DMS114 treated with DMSO at 0.1 percent for 48 hours (cell line): Measurements from ENCODE around the gene FAM53B.

Source experiments
- DNase-seq: peaks from one replicate; lab custom pipeline; 2025; ENCODE audit not compliant: unreplicated experiment; lab: John Stamatoyannopoulos, UW

The FAM53B gene

DNA sequence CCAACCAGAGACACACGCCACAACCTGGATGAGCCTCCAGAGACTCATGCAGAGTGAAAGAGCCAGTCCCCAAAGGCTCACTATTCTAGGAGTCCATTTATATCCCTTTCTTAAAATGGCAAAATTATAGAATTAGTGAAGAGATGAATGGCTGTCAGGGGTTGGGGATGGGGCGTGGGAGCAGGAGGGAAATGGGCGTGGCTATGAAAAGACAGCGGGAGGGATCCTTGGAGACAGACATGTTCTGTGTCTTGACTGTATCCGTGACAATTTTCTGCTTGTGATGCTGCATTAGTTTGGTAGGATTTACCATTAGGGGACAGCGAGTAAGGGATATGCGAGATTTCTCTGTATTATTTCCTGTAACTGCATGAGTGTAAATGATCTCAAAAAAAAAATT lies 33.0 kb downstream of the FAM53B start:
- DNase-seq: no peak

DNA sequence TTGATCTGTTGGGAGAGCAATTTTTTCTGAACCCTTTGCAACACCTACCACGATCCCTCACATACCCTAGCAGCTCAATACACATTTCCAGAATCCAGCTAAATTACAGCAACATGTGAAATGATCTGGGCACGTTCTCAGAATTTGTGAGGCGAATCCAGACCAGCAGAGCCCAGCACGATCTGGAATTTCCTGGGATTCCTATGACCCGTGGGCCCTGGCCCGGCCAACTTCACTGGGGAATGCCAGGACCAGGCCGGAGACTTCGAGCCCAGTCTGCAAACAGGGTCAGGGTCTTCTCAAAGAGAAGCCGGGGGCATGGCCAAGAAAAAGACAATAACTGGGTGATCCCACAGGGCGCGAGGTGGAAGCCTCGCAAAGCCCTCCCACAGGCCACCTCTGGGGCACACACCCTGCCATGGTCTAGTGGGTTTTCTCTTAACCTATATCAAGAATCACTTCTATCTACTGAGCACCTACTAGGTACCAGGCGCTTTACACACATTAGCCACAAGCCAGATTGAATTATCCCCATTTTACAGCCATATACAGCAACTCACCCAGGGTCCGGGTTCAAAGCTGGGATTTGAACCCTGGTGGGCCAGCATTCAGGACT lies 33.8 kb downstream of the FAM53B start:
- no peak for DNase-seq

DNA sequence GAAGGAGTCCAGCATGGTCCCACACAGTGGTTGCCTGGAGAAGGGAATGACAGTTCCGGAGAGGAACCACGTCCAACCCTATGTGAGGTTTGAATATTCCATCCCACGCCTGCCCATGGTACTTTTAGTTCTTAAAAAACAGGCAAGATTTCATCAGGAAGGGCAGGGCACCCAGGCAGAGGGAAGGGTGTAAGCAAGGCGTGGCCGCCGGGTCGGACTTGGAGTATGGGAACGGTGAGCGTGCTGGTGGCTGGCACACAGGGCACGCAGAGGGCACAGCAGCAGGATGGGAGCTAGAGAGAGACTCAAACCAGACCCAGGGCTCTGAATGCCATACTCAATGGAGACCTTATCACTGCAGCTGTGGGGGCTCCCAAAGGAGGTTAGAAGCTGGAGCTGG lies 34.3 kb downstream of the FAM53B start:
- no peak for DNase-seq

DNA sequence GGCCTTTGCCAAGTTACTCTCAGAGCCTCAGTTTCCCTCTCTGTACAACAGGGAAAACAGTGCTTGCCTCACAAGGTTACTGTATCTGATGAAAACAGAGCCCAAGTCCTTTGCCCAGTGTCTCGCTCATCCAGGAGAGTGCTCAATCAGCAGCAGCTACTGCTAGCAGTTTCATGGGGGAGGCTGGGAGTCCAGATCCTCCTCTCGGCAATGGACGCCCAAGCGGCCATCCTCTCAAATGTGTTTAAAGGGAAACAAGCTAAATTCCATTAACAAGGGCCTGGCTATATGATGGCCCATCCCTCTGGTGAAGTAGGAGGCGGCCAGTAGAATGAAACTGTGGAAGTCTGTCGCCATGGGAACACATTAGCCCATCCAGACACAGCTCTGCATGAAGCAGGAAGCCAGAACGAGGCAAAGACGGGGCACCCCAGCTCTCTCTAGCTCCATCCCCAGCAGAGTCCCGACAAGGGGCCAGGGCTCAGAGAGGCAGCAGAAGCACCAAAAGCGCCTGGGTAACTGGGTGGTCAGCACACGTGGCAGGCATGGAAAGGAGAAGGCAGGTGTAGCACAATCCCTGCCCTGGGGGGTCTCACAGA lies 35.2 kb downstream of the FAM53B start:
- no peak for DNase-seq

DNA sequence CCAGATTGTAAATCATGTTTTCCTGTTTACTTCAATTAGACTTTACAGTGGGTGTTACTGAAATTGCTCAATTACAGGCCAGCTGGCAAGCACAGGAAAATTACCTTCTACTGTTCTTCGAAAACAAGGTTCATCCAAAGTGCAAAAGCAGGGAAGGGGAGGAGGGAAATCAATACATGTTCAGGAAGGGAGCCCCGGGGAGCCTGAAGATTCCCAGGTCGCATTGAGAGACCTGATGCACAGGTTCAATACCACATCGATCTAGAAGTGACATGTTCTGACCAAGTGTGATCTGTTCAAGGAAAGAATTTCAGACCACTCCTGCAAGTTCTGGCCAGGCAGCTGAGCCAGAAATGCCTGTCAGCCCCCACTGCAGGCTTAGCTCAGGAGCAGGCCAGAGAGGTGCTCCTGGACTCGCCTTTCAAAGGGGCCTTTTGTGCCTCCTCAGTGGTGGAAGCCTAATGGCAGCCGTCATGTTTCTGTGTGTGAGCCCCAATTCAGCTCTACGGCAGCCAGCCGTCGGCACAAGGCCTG lies 35.9 kb downstream of the FAM53B start:
- DNase-seq: no peak

DNA sequence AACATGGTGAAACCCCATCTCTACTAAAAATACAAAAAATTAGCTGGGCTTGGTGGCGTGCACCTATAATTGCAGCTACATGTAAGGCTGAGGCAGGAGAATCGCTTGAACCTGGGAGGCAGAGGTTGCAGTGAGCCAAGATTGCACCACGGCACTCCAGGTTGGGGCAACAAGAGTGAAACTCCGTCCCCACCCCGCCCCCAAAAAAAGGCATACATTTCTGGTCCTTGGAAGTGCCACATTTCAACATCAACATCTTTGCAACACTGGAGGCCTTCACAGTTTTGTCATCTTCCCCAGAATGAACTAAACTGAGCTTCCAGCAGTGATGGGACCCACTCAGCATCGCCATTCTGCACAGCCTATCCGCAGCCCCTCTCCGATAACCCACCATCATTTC lies 36.6 kb downstream of the FAM53B start:
- no peak for DNase-seq

DNA sequence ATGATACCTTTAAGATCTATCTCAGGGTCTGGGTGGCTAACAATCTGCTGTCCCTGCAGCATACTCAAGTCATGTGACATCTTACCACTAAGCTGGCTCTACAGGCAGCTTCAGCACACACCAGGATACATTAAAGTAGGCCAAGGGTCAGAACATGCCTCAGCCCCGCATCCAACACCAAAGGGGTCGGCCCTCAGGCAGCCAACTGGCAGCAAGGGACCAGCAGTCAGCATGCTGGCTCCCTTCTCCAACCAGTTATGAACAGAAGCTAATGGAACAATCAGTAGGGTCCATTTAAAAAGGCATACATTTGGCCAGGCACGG lies 37.1 kb downstream of the FAM53B start:
- DNase-seq: no peak

DNA sequence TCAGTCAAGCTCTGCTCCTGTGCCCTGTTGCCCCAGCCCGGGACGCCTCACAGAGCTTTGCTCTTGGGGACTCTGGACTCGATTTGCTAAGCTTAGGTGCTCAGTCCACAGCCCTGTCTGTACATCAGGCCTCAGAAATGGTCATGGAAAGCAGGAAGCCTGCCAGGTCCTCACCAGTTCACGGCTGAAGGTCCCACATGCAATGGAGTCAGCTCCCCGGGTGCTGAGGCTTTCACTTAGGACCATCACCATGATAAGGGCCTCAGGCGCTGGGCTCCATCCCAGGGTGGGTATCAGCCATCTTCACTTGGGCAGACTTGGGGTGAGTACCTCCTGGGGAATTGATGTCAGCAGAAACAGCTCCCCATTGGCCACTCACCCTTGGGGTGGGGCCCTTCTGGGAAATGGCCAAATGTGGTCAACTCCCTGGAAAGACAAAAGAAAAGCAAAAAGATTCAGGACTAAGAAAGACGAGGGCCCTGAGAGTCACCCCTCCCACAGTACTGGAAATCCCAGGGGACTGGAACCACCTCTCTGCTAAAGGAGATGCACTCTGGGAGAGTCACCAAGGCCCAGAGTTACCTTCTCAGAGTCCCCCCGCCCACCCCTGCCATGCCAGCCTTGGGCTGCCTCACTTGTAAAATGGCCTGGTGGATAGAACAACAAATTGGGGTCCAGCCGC lies 37.6 kb downstream of the FAM53B start:
- DNase-seq: no peak

DNA sequence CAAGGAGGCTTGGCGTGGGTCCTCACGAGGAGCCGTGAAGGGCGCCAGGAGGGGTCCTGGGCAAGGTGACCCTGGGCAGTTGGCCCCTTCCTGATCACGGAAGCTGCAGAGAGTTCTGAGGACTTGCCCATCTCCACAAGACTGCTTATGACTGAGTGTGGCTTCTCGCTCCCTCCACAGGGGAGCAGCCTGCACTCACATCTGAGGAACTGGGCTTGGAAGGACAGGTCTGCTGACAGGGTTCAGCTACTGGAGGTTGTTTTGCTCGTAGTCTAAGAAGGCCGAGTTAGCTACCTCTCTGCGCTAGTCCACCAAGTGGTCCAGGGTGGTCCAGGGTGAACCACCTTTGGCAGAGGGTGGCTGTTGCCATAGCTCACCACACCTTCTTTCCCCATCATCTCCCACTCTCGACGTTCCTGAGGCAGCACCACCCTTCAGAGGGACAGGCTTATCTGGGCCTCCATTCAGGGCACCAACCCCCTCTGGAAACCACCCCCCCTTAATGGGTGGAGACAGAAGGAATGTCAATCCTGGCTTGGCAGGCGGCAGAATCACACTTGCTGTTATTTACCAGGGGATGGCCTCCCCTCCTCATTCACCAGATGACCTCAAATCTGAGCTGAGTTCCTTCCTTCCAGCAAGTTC lies 38.2 kb downstream of the FAM53B start:
- DNase-seq: no peak

DNA sequence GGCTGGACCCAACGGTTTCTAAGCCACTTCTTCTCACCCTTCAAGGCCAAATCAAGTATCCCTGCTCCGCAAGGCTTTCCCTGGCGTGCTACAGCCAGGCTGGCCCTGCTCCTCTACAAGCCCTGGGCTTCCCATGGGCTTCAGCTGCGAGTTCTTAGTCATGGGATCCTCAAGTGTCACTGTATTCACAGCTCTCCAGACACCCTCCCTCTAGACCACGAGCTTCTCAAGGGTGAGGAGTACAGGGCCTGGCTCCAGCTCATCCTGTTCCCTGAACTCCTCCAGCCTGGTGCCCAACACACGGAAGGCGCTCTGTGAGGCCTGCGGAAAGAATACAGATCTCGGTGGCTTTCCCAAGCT lies 38.8 kb downstream of the FAM53B start:
- DNase-seq: no peak

DNA sequence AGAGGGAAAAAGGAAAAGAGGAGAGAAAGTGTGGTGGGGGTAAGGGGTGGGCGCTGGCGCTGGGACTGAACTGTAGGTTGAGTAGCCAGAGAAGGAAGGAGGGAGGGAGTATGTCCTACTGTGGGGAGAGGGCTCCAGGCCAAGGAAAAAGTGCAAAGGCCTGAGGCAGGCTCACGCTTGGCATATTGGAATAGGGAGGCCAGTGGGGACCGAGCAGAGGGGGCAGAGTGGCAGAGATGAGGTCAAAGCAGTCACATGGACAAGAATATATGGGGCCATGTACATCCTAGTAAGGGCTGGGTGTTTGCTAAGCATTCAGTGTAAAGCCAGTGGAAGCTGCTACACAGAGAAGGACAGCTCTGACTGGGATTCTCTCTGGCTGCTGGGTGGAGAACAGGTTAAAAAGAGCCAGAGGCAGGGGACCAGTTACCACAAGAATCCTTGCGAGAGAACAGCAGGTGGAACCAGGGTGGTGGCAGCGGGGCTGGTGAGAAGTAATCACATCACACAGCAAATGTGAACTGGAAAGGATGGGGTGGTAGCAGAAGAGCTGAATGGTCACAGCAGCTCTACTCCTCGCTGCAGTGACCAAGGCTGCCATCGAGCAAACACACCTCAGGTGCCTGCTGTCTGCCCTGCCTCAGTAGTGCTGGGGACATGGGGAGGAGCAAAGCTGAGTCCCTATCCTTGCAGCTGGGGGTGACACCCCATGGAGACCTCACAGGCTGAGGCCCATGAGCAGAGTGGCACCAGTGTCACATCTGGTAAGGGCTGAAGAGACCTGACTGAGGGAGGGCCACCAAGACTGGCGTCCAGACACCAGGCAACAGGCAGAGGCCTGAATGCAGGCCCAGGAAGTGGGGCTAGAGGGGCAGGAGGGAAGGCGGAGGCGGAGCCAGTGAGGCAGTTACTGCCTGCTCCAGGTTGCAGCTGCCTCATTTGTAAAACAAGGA lies 39.5 kb downstream of the FAM53B start:
- DNase-seq: no peak

DNA sequence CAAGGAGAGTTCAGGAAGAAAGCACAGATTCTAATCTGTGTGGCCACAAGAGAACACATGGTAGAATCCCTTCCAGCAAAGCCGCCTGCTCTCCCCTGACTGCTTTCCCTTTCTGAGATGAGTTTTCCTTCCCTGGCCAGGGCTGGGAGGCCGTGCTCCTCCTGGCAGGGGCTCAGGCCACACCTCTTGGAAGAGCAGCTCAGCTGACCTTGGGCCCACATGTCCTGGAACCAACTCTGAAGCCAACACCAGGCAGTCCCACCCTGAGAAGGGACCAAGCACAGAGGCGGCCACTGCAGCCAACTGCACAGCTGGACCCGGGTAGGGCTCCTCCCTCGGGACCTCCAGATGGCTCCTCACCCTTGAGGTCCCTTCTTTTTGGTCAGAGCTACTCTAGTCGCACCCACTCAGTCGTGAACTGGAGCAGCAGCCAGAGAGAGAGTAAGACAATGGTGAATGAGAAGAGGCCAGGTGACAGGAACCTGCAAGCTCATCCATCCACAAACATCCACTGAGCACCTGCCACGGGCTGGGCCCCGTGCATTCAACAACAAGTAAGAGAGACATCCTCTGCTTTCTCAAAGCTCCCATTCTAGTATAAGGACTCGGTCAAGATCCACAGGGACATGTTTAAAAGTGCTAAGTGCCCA lies 40.3 kb downstream of the FAM53B start:
- DNase-seq: no peak

DNA sequence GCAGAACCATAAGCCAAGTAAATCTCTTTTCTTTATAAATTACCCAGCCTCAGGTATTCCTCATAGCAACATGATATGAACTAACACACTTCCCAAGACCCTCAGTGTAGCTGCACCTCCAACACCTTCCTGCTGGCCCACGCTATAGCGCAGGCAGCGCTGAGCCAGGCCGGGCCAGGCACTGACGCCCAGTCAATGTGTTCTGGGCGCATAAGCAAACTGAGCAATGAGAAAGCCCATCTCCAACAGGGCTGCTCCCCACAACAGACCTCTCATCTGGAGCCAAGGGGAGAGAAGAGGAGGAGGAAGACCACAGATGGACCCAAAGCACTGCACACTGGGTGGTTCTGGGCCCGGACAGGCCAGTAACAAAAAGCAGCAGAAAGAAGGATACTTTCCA lies 40.8 kb downstream of the FAM53B start:
- DNase-seq: no peak

DNA sequence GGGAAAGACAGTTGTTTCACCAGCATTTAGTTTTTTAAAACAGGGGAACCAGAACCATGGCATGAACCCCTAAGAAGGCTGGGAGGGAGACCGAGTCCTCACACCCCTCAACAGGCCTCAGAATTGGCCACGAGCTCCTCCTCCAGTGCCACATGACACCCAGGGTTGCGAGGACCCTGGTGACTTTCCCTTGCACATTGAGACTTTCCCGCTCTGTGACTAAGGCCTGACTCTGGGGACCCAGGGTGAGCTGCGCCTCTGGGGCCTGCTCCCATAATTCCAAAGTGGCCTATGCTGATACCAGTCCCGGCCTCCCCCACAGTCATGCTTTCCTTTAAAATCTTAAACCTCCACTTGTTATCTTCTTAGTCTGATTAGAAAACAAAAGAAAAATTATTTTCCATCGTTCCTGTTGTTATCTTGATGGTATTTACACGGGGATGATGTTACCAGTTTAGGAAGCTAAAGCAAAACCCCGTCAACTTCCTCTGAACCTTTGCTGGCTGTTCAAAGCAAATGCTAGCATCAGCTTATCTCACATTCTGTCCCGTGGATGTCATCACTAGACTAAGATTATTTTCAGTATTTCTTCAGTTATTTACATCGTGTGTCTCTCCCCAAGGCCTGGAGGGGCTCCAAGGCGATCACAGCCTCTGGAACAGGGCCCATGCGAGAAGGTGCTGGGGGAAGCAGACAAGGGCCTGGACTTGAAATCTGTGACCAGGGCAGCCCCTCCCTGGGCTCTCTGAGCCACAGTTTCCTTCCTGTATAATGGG lies 42.1 kb downstream of the FAM53B start:
- no peak for DNase-seq

DNA sequence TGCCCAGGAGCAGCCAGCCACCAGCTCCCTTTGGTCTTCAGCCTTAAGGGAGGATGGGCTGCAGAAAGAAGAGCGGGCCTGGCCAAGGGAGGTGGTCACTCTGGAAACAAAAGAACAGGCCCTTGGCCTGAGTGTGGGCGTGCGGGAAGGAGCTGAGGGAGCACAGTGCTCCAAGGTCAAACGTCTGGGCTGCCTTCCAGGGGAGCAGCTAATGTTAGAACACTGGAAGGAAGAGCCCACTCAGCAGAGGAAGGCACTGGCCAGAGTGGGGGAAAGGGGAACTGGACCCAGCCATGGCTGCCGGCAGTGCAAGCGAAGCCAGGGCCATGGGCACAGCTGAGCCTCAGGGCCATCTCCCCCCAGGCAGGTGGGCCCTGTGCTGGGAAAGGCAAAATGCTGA lies 42.7 kb downstream of the FAM53B start:
- no peak for DNase-seq

DNA sequence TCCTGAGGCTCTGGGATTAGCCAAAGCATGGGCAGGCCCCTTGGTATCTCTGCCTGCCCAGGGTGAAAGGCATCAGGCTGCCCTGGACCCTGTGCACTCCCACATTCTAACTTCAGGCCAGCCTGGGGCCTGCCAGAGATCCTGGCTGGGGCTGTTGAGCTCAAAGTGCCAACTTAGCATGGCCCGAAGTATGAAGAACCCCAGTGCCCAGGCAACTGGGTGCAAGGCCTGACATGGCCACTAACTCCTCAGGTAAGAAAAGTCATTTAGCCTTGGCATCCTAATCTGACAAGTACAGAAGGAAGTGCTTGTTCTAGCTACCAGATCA lies 43.2 kb downstream of the FAM53B start:
- no peak for DNase-seq

DNA sequence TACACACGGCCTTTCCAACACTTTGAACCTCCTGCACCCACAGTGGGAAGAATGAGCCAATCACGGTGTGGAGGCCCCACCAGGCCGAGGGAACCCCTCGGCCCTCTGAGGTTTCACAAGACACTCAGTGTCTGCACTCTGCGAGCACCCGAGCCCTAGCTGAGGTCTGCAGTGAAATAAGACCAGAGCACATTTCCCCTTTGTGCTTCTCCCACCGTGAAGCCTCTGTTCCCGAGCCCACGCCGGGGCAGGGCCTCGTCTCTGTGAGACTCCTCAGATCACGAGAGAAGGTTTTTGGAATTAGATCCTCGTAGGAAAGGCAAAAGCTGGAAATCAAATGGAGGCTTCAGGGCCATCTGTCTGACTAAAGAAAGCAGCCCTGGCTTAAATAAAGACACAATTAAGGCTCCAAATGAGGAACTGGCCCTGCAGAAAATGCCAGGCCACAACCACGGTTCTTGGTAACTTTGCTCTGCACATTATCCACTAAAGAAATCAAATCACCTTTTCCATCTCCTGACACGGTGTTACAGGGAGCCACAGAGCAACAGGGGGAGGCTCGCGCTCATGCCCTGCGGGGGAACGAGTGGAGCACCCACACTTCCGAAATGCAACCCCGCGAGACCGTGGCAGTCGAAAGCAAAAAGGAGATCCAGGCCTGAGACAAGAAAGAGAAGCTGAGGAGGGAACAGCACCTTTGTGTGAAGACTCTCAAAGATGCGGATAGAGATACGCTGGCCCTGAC lies 43.7 kb downstream of the FAM53B start:
- no peak for DNase-seq

DNA sequence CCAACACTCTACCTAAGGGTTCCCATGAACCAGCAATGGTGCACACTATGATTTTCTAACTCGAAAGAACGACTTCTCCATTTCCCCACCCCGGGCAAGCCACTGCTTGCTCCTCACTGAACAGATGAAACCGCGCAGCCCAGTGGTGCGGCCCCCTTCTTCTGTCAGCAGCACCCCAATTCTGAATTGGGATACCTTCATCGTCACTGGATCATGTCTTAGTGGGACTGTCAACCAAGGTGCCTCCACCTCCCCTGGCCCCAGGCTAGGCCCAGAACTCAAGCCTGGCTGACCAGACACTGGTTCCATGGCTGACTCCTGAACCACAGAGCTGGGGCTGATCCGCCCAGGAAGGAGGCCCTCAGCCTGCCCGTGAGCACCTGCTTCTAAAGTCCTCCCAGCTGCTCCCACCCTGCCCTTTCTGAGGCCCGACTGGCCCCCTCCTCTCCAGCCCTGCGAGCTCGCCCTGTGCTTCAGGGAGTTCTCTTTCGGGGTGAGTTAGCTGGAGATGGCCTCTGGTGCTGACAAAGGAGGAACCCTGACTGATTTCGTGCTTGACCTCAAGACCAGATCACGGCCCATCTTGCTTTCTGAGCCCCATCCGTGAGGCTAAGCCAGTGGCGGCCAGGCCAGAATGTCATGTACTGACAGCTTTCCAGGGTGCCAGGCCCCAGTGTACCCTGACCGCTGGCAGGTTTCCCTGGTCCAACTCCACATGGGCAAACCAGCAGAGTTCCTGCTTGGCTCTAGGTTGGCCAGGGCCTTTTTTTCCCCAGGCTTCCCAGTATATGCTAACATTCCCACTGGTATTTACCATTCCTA lies 44.5 kb downstream of the FAM53B start:
- no peak for DNase-seq
